Small intestine (tissue), 7 donors: ENCODE measurements around the gene TRPC3. TPM values are rescaled to one million over a fixed set of nuclear protein-coding genes. Genes with fewer than 3 reads are reported as not detected.

Source experiments
- DNase-seq, 2 donors: peaks; one replicate each; pipeline versions ENCODE4 v3.0.0 to v3.0.0-alpha.2; 2013
- FAIRE-seq: peaks from 2 replicates; lab custom pipeline; 2012; peaks lifted over from hg19 to GRCh38; lab: Jason Lieb, UNC
- H3K27ac ChIP-seq, 3 donors: one replicate each; pipeline ENCODE4 v1.5.1; 2013; ENCODE audit warnings: low read length in 2 of 3, mild to moderate bottlenecking in 2 of 3, control low read depth in 1 of 3, inconsistent platforms in 1 of 3, low read depth in 1 of 3, moderate library complexity in 1 of 3
- H3K27me3 ChIP-seq, 3 donors: one replicate each; pipeline ENCODE4 v1.6.1; 2013; ENCODE audit warnings: low read length in 3 of 3, inconsistent platforms in 1 of 3; ENCODE audit not compliant: control insufficient read depth in 3 of 3, insufficient read depth in 3 of 3
- H3K36me3 ChIP-seq, 3 donors: one replicate each; pipeline ENCODE4 v1.6.1; 2013; ENCODE audit warnings: low read length in 3 of 3, inconsistent platforms in 1 of 3, low read depth in 1 of 3, mild to moderate bottlenecking in 1 of 3, moderate library complexity in 1 of 3; ENCODE audit not compliant: control insufficient read depth in 3 of 3, insufficient read depth in 2 of 3
- H3K4me1 ChIP-seq, 3 donors: one replicate each; pipeline ENCODE4 v1.6.1; 2013; ENCODE audit warnings: low read length in 2 of 3, inconsistent platforms in 1 of 3, low read depth in 1 of 3, mild to moderate bottlenecking in 1 of 3, moderate library complexity in 1 of 3; ENCODE audit not compliant: control insufficient read depth in 3 of 3, insufficient read depth in 2 of 3
- H3K4me3 ChIP-seq, 3 donors: one replicate each; pipeline ENCODE4 v1.5.1; 2013; ENCODE audit warnings: low read length in 3 of 3, control low read depth in 1 of 3, inconsistent platforms in 1 of 3, low read depth in 1 of 3, mild to moderate bottlenecking in 1 of 3, moderate library complexity in 1 of 3
- H3K9me3 ChIP-seq, 2 donors: one replicate each; pipeline ENCODE4 v1.6.1; 2013; ENCODE audit warnings: low read depth in 1 of 2, low read length in 1 of 2; ENCODE audit not compliant: control insufficient read depth in 2 of 2, insufficient read depth in 1 of 2
- WGBS, 3 donors: extraction: QIAGEN DNeasy Blood & Tissue Kit; methylation state at CpG; one replicate each; pipeline ENCODE4 v1.1.7; 2013; 5-methylcytosine and 5-hydroxymethylcytosine counted together
- polyA plus RNA-seq, 4 donors: library from polyadenylated mRNA; stranded (reverse) in 3 of 4; unstranded in 1 of 4; fragments of 200-250 nt in 3 of 4; fragments of 120-200 nt in 1 of 4; gene quantifications; one replicate each; pipeline versions ENCODE4 v1.2.1 to v1.2.3, GENCODE V29; 2013
- donor health status: healthy with polysubstance abuse.
- donor health status: control.
- donor health status: control.
- donor health status: Bipolar disorder and iron deficiency.
- donor health status: healthy.

Gene TRPC3
- polyA plus RNA-seq, 4 donors, result 0.09 to 0.72 (median 0.22) TPM; not detected in 1

GRCh38 chr4:121851354-121851753, 100.5 kb downstream of the TRPC3 start:
- WGBS, 3 donors, result 93 to 97% (median 94%) methylated on average over 1 of the region's 1 CpG
- H3K4me3 ChIP-seq, result no peak overlapping the region
- DNase-seq (no peak), FAIRE-seq (no peak)
- H3K36me3 ChIP-seq, result peaks cover 3 to 14% (median 10%) of the 10 kb centered on the region in 3 donors
- no peak overlapping the region for H3K27ac ChIP-seq
- H3K27me3 ChIP-seq, result no peaks in the 10 kb centered on the region
- no peaks in the 10 kb centered on the region for H3K9me3 ChIP-seq
- H3K4me1 ChIP-seq, result no peaks in the 10 kb centered on the region

- WGBS, 3 donors, result 82 to 94% (median 86%) methylated on average over 6 of the region's 6 CpGs
- no peaks in the 10 kb centered on the region for H3K27me3 ChIP-seq
- no peaks in the 10 kb centered on the region for H3K4me1 ChIP-seq
- no peaks in the 10 kb centered on the region for H3K9me3 ChIP-seq
- H3K27ac ChIP-seq, result no peak overlapping the region
- DNase-seq, result no peak
- peaks cover 0 to 16% (median 7%) of the 10 kb centered on the region in 3 donors for H3K36me3 ChIP-seq
- H3K4me3 ChIP-seq, result no peak overlapping the region
- FAIRE-seq, result no peak
Measured at GRCh38 chr4:121846662-121847061, 105.2 kb downstream of the TRPC3 start.

DNA sequence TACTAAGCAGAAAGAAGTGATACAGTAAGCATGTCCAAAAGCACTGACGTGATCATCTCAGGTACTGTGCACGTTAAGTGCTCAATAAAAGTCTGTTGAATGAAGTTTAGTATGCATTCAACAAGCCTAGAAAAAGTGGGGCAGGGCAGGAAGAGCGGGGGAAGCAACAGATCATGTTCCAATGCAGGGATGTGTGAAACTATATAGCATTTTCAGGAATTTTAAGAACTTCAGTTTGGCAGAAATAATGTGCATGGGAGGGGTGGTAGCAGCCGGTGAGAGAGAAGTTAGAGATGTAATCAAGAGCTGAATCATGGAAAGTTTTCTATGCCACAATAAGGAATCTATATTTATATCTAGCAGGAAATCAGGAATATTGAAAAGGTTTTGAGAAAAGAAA, 109.0 kb downstream of the TRPC3 start:
- H3K9me3 ChIP-seq, result no peaks in the 10 kb centered on the region
- WGBS, 3 donors, result 95 to 96% (median 96%) methylated on average over 4 of the region's 4 CpGs
- FAIRE-seq (no peak), DNase-seq (no peak)
- no peaks in the 10 kb centered on the region for H3K27me3 ChIP-seq
- H3K4me3 ChIP-seq, result no peak overlapping the region
- no peaks in the 10 kb centered on the region for H3K4me1 ChIP-seq
- peaks cover 0 to 18% (median 7%) of the 10 kb centered on the region in 3 donors for H3K36me3 ChIP-seq
- no peak overlapping the region for H3K27ac ChIP-seq

- no peak for DNase-seq
- H3K4me1 ChIP-seq, result no peaks in the 10 kb centered on the region
- H3K9me3 ChIP-seq, result no peaks in the 10 kb centered on the region
- H3K36me3 ChIP-seq, result peaks cover 0 to 23% (median 0%) of the 10 kb centered on the region in 3 donors
- no peak overlapping the region for H3K4me3 ChIP-seq
- no peak overlapping the region for H3K27ac ChIP-seq
- no peaks in the 10 kb centered on the region for H3K27me3 ChIP-seq
- FAIRE-seq, result no peak
Measured at GRCh38 chr4:121838136-121838535, 113.7 kb downstream of the TRPC3 start.

GRCh38 chr4:121829511-121829910, 122.3 kb downstream of the TRPC3 start:
- WGBS, 3 donors, result 91 to 98% (median 94%) methylated on average over 5 of the region's 5 CpGs
- FAIRE-seq (no peak), DNase-seq (no peak)
- Histone ChIP-seq H3K27me3 (no peaks in the 10 kb centered on the region), H3K9me3 (no peaks in the 10 kb centered on the region), H3K4me1 (peaks cover 0 to 6% (median 0%) of the 10 kb centered on the region in 3 donors), H3K27ac (no peak overlapping the region), H3K36me3 (peaks cover 0 to 16% (median 1%) of the 10 kb centered on the region in 3 donors), H3K4me3 (no peak overlapping the region)

Other genes starting within 250 kb of the TRPC3 start
- under 1 TPM in 2 of 4 donors, not detected in 2; 0.13 to 0.19 TPM for gene SMIM43, start 186.9 kb downstream of the TRPC3 start, polyA plus RNA-seq
- 10 to 100 TPM in 3 of 4 donors, 1 to 10 TPM in 1; 9.8 to 24.1 (median 17.1) TPM for gene EXOSC9, start 150.7 kb downstream of the TRPC3 start, polyA plus RNA-seq
- gene CCNA2, start 128.2 kb downstream of the TRPC3 start, polyA plus RNA-seq, result 10 to 100 TPM in 2 of 4 donors, 1 to 10 TPM in 2; 2.2 to 29.8 (median 14.0) TPM
- gene BBS7, start 81.6 kb downstream of the TRPC3 start, polyA plus RNA-seq, result 10 to 100 TPM in 1 of 4 donors, 1 to 10 TPM in 3; 3.5 to 15.2 (median 7.8) TPM
- 10 to 100 TPM; 18.0 to 63.2 (median 23.0) TPM for gene BLTP1, start 200.3 kb upstream of the TRPC3 start, polyA plus RNA-seq